Mesenchymal stem cell (in vitro differentiated cells and primary cell): ENCODE data around the gene MCCC1.

ENCODE experiments used
- DNase-seq: peaks from one replicate; pipeline ENCODE4 v3.0.0-alpha.2; 2013
- H2AFZ ChIP-seq: one replicate; pipeline ENCODE4 v1.6.1; 2013; ENCODE audit warnings: low read depth, mild to moderate bottlenecking, control low read depth, inconsistent platforms, low read length, moderate library complexity
- H2AK5ac ChIP-seq: 2 replicates; pipeline ENCODE4 v1.6.1; 2013; ENCODE audit warnings: low read length, moderate library complexity, mild to moderate bottlenecking, inconsistent platforms; ENCODE audit not compliant: severe bottlenecking
- H2BK120ac ChIP-seq: one replicate; pipeline ENCODE4 v1.6.1; 2013; ENCODE audit warnings: low read depth, mild to moderate bottlenecking, inconsistent platforms, low read length, moderate library complexity
- H2BK12ac ChIP-seq, 2 experiments: one replicate each; pipeline ENCODE4 v1.6.1; 2013; ENCODE audit warnings: inconsistent platforms in 2 of 2, low read length in 2 of 2, mild to moderate bottlenecking in 2 of 2, moderate library complexity in 2 of 2, control low read depth in 1 of 2
- H2BK15ac ChIP-seq: one replicate; pipeline ENCODE4 v1.6.1; 2013; ENCODE audit warnings: mild to moderate bottlenecking, low read depth, inconsistent platforms; ENCODE audit not compliant: poor library complexity, severe bottlenecking
- H2BK5ac ChIP-seq: 2 replicates; pipeline ENCODE4 v1.6.1; 2013; ENCODE audit warnings: low read depth, mild to moderate bottlenecking, low read length, control low read depth, inconsistent platforms; ENCODE audit not compliant: poor library complexity, severe bottlenecking
- H3K14ac ChIP-seq, 2 experiments: one replicate each; pipeline ENCODE4 v1.6.1; 2013; ENCODE audit warnings: inconsistent platforms in 2 of 2, low read length in 2 of 2, control low read depth in 1 of 2, mild to moderate bottlenecking in 1 of 2, moderate library complexity in 1 of 2
- H3K18ac ChIP-seq, 2 experiments: one replicate each; pipeline ENCODE4 v1.6.1; 2013; ENCODE audit warnings: inconsistent platforms in 2 of 2, low read length in 2 of 2, control low read depth in 1 of 2, low read depth in 1 of 2, mild to moderate bottlenecking in 1 of 2
- H3K23ac ChIP-seq, 2 experiments: one replicate each; pipeline ENCODE4 v1.6.1; 2013; ENCODE audit warnings: inconsistent platforms in 2 of 2, low read length in 2 of 2, mild to moderate bottlenecking in 2 of 2, moderate library complexity in 2 of 2, control low read depth in 1 of 2
- H3K27ac ChIP-seq: 2 replicates; pipeline ENCODE4 v1.5.1; 2013; ENCODE audit warnings: mild to moderate bottlenecking, moderate library complexity, low read length, control low read depth, inconsistent platforms; ENCODE audit not compliant: poor library complexity, severe bottlenecking
- H3K27me3 ChIP-seq, 2 experiments: 2 replicates each; pipeline versions ENCODE4 v1.6.1 to v1.7.0; 2013; ENCODE audit warnings: low read length in 2 of 2, mild to moderate bottlenecking in 2 of 2, moderate library complexity in 2 of 2, control low read depth in 1 of 2, inconsistent platforms in 1 of 2; ENCODE audit not compliant: control insufficient read depth in 1 of 2, insufficient read depth in 1 of 2
- H3K36me3 ChIP-seq, 2 experiments: 2 replicates each; pipeline versions ENCODE4 v1.6.1 to v1.7.0; 2013; ENCODE audit warnings: low read length in 2 of 2, control low read depth in 1 of 2, inconsistent platforms in 1 of 2, low read depth in 1 of 2, mild to moderate bottlenecking in 1 of 2; ENCODE audit not compliant: insufficient read depth in 2 of 2, control insufficient read depth in 1 of 2
- H3K4ac ChIP-seq, 2 experiments: one replicate each; pipeline ENCODE4 v1.6.1; 2013; ENCODE audit warnings: inconsistent platforms in 2 of 2, low read length in 2 of 2, mild to moderate bottlenecking in 2 of 2, moderate library complexity in 2 of 2, control low read depth in 1 of 2, low read depth in 1 of 2
- H3K4me1 ChIP-seq: 2 replicates; pipeline ENCODE4 v1.6.1; 2013; ENCODE audit warnings: low read depth, low read length, control low read depth; ENCODE audit not compliant: control insufficient read depth, insufficient read depth
- H3K4me2 ChIP-seq: 2 replicates; pipeline ENCODE4 v1.6.1; 2013; ENCODE audit warnings: low read length, mild to moderate bottlenecking, inconsistent platforms; ENCODE audit not compliant: poor library complexity, severe bottlenecking
- H3K4me3 ChIP-seq, 2 experiments: 2 replicates each; pipeline versions ENCODE4 v1.5.1 to v1.7.0; 2013; ENCODE audit warnings: low read length in 2 of 2, mild to moderate bottlenecking in 2 of 2, control low read depth in 1 of 2, low read depth in 1 of 2; ENCODE audit not compliant: insufficient read depth in 1 of 2
- H3K79me1 ChIP-seq: replicated peaks from 2 replicates; pipeline ENCODE4 v1.6.1; 2013; ENCODE audit warnings: mild to moderate bottlenecking, control low read depth, low read length, inconsistent platforms; ENCODE audit not compliant: poor library complexity, severe bottlenecking
- H3K9ac ChIP-seq: 2 replicates; pipeline ENCODE4 v1.7.0; 2013; ENCODE audit warnings: mild to moderate bottlenecking, low read length, moderate library complexity
- H3K9me3 ChIP-seq: 2 replicates; pipeline ENCODE4 v1.7.0; 2013; ENCODE audit warnings: mild to moderate bottlenecking, low read length; ENCODE audit not compliant: control insufficient read depth
- H4K8ac ChIP-seq: one replicate; pipeline ENCODE4 v1.6.1; 2013; ENCODE audit warnings: inconsistent platforms, mild to moderate bottlenecking, low read length, moderate library complexity
- H4K91ac ChIP-seq: one replicate; pipeline ENCODE4 v1.6.1; 2013; ENCODE audit warnings: mild to moderate bottlenecking, low read length, inconsistent platforms
- WGBS: methylation state at CpG from one replicate; pipeline ENCODE4 v1.1.7; 2013; ENCODE audit warnings: mixed read lengths; 5-methylcytosine and 5-hydroxymethylcytosine counted together

The MCCC1 gene

GRCh38 chr3:183032880-183033555 is 66.3 kb downstream of the MCCC1 start:
- Histone ChIP-seq H3K4me1 (peaks cover 5% of the 10 kb centered on the region), H2BK5ac (no peak overlapping the region), H3K4me2 (no peak overlapping the region), H3K9ac (no peak overlapping the region), H2AFZ (no peak overlapping the region), H3K36me3 (peaks cover 4 to 62% of the 10 kb centered on the region in 2 experiments), H4K91ac (no peak overlapping the region), H2BK12ac (no peak overlapping the region), H3K27me3 (no peaks in the 10 kb centered on the region), H3K14ac (no peak overlapping the region), H2BK120ac (no peak overlapping the region), H2BK15ac (no peak overlapping the region), H3K4me3 (no peak overlapping the region), H3K4ac (no peak overlapping the region), H3K79me1 (peaks cover 2% of the 10 kb centered on the region), H3K18ac (no peak overlapping the region), H3K27ac (no peak overlapping the region), H3K23ac (no peak overlapping the region), H3K9me3 (peaks cover 6% of the 10 kb centered on the region), H4K8ac (no peak overlapping the region), H2AK5ac (peak overlapping the region; percentile 76)
- WGBS, result 97% methylated on average over 6 of the region's 6 CpGs
- no peak for DNase-seq

GRCh38 chr3:183031826-183032225 is 67.5 kb downstream of the MCCC1 start:
- Histone ChIP-seq H2BK120ac (no peak overlapping the region), H4K8ac (no peak overlapping the region), H3K4me3 (no peak overlapping the region), H2BK12ac (no peak overlapping the region), H3K27me3 (no peaks in the 10 kb centered on the region), H2BK5ac (no peak overlapping the region), H2BK15ac (no peak overlapping the region), H3K4ac (no peak overlapping the region), H2AFZ (no peak overlapping the region), H3K23ac (no peak overlapping the region), H3K4me1 (peaks cover 3% of the 10 kb centered on the region), H3K27ac (no peak overlapping the region), H3K14ac (no peak overlapping the region), H3K4me2 (no peak overlapping the region), H3K9me3 (peaks cover 9% of the 10 kb centered on the region), H3K79me1 (peaks cover 2% of the 10 kb centered on the region), H2AK5ac (no peak overlapping the region), H3K36me3 (peaks cover 4 to 57% of the 10 kb centered on the region in 2 experiments), H3K18ac (no peak overlapping the region), H3K9ac (no peak overlapping the region), H4K91ac (no peak overlapping the region)
- 100% methylated on average over 1 of the region's 1 CpG for WGBS
- DNase-seq, result no peak

GRCh38 chr3:183028416-183028815 is 70.9 kb downstream of the MCCC1 start:
- Histone ChIP-seq H3K18ac (no peak overlapping the region), H3K14ac (no peak overlapping the region), H3K27ac (no peak overlapping the region), H2BK120ac (no peak overlapping the region), H2BK15ac (no peak overlapping the region), H2BK5ac (no peak overlapping the region), H3K9me3 (peaks cover 9% of the 10 kb centered on the region), H3K9ac (no peak overlapping the region), H4K8ac (no peak overlapping the region), H3K4me2 (no peak overlapping the region), H3K27me3 (no peaks in the 10 kb centered on the region), H2BK12ac (no peak overlapping the region), H2AK5ac (no peak overlapping the region), H3K4ac (no peak overlapping the region), H2AFZ (no peak overlapping the region), H3K23ac (no peak overlapping the region), H3K4me1 (peaks cover 3% of the 10 kb centered on the region), H3K79me1 (peaks cover 2% of the 10 kb centered on the region), H4K91ac (no peak overlapping the region), H3K4me3 (no peak overlapping the region), H3K36me3 (peaks cover 6 to 65% of the 10 kb centered on the region in 2 experiments)
- DNase-seq, result no peak
- 86% methylated on average over 2 of the region's 3 CpGs for WGBS

GRCh38 chr3:183027276-183027675 is 72.0 kb downstream of the MCCC1 start:
- DNase-seq, result no peak
- H3K27ac ChIP-seq, result no peak overlapping the region
- H3K4ac ChIP-seq, result no peak overlapping the region
- H3K27me3 ChIP-seq, result no peaks in the 10 kb centered on the region
- peaks cover 6 to 62% of the 10 kb centered on the region in 2 experiments for H3K36me3 ChIP-seq
- no peak overlapping the region for H2BK12ac ChIP-seq
- H3K4me1 ChIP-seq, result peaks cover 1% of the 10 kb centered on the region
- H2BK15ac ChIP-seq, result no peak overlapping the region
- no peak overlapping the region for H2BK5ac ChIP-seq
- no peak overlapping the region for H4K91ac ChIP-seq
- H3K4me3 ChIP-seq, result no peak overlapping the region
- no peak overlapping the region for H3K23ac ChIP-seq
- H3K18ac ChIP-seq, result no peak overlapping the region
- WGBS, result 100% methylated on average over 1 of the region's 1 CpG
- no peak overlapping the region for H2BK120ac ChIP-seq
- H4K8ac ChIP-seq, result no peak overlapping the region
- no peak overlapping the region for H2AFZ ChIP-seq
- H3K4me2 ChIP-seq, result no peak overlapping the region
- H2AK5ac ChIP-seq, result no peak overlapping the region
- H3K9me3 ChIP-seq, result peaks cover 9% of the 10 kb centered on the region
- H3K9ac ChIP-seq, result no peak overlapping the region
- H3K79me1 ChIP-seq, result peaks cover 2% of the 10 kb centered on the region
- no peak overlapping the region for H3K14ac ChIP-seq
